Measurements from ENCODE around the gene PRKN.

The PRKN gene

DNA sequence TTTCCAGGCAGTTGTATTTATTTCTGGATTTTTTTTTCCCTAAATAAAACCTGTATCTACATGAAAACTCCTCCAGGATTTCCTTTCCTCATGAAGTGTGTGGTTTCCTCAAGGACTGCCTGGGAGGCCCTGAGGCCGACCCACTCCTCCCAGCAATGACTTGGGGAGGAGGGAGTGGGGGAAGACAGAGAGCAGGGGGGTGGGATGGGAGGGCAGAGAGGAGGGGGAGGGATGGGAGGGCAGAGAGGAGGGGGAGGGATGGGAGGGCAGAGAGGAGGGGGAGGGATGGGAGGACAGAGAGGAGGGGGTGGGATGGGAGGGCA lies 1291.9 kb downstream of the PRKN start:
- Histone ChIP-seq H3K9ac (ENCODE audit: low read depth, low read length) (no peak overlapping the region), H3K36me3 (ENCODE audit: insufficient read depth, low read length) (no peaks in the 10 kb centered on the region), H3K9me3 (ENCODE audit: control insufficient read depth, insufficient read depth, low read length) (no peaks in the 10 kb centered on the region), H3K4me1 (ENCODE audit: insufficient read depth, low read length) (peaks cover 12% of the 10 kb centered on the region; the same call in 1 of the 2 replicates)

GRCh38 chr6:161434921-161435747 lies 1292.4 kb downstream of the PRKN start:
- Histone ChIP-seq H3K36me3 (ENCODE audit: insufficient read depth, low read length) (no peaks in the 10 kb centered on the region), H3K9me3 (ENCODE audit: control insufficient read depth, insufficient read depth, low read length) (no peaks in the 10 kb centered on the region), H3K4me1 (ENCODE audit: insufficient read depth, low read length) (peaks cover 12% of the 10 kb centered on the region; the same call in 1 of the 2 replicates), H3K9ac (ENCODE audit: low read depth, low read length) (no peak overlapping the region)

- peaks cover 12% of the 10 kb centered on the region; the same call in 1 of the 2 replicates for H3K4me1 ChIP-seq (ENCODE audit: insufficient read depth, low read length)
- peaks cover 5% of the 10 kb centered on the region; the same call in 1 of the 2 replicates for H3K9me3 ChIP-seq (ENCODE audit: control insufficient read depth, insufficient read depth, low read length)
- H3K9ac ChIP-seq (ENCODE audit: low read depth, low read length): no peak overlapping the region
- no peaks in the 10 kb centered on the region for H3K36me3 ChIP-seq (ENCODE audit: insufficient read depth, low read length)
Measured at GRCh38 chr6:161434350-161434749, 1293.2 kb downstream of the PRKN start.

GRCh38 chr6:161432546-161432945 lies 1295.0 kb downstream of the PRKN start:
- H3K9me3 ChIP-seq (ENCODE audit: control insufficient read depth, insufficient read depth, low read length): peaks cover 5% of the 10 kb centered on the region; the same call in 1 of the 2 replicates
- H3K9ac ChIP-seq (ENCODE audit: low read depth, low read length): no peak overlapping the region
- H3K4me1 ChIP-seq (ENCODE audit: insufficient read depth, low read length): peaks cover 9% of the 10 kb centered on the region; the same call in 1 of the 2 replicates
- no peaks in the 10 kb centered on the region for H3K36me3 ChIP-seq (ENCODE audit: insufficient read depth, low read length)

DNA sequence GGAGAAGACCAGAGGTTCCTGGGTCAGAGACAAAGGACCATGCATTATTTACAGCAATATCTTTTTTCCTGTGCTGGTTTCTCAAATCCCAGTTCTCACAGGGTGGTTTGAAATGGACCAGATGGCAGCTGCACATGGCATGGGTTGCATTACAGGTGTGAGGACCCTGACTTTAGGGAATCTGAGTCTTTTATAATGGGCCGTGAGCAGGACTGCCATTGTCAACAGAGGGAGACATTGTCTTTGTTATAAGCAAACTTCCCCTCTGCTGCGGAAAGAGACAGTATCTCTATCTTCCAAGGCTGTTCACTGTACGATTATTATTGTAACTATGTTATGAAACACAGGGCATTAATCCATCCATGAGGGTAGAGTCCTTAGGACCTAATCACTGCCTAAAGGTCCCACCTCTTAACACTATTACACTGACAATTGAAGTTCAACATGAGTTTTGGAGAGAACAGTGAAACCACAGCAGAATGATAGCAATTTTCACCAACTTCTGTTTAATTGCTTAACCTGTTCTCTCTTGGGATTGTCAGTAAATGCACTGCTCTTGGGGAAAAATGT lies 1297.6 kb downstream of the PRKN start:
- Histone ChIP-seq H3K36me3 (ENCODE audit: insufficient read depth, low read length) (no peaks in the 10 kb centered on the region), H3K9ac (ENCODE audit: low read depth, low read length) (no peak overlapping the region), H3K4me1 (ENCODE audit: insufficient read depth, low read length) (peaks cover 6% of the 10 kb centered on the region; the same call in 1 of the 2 replicates), H3K9me3 (ENCODE audit: control insufficient read depth, insufficient read depth, low read length) (peaks cover 5% of the 10 kb centered on the region; the same call in 1 of the 2 replicates)

GRCh38 chr6:161424421-161424820 lies 1303.1 kb downstream of the PRKN start:
- no peaks in the 10 kb centered on the region for H3K36me3 ChIP-seq (ENCODE audit: insufficient read depth, low read length)
- H3K9ac ChIP-seq (ENCODE audit: low read depth, low read length): no peak overlapping the region
- no peaks in the 10 kb centered on the region for H3K4me1 ChIP-seq (ENCODE audit: insufficient read depth, low read length)
- H3K9me3 ChIP-seq (ENCODE audit: control insufficient read depth, insufficient read depth, low read length): no peaks in the 10 kb centered on the region

DNA sequence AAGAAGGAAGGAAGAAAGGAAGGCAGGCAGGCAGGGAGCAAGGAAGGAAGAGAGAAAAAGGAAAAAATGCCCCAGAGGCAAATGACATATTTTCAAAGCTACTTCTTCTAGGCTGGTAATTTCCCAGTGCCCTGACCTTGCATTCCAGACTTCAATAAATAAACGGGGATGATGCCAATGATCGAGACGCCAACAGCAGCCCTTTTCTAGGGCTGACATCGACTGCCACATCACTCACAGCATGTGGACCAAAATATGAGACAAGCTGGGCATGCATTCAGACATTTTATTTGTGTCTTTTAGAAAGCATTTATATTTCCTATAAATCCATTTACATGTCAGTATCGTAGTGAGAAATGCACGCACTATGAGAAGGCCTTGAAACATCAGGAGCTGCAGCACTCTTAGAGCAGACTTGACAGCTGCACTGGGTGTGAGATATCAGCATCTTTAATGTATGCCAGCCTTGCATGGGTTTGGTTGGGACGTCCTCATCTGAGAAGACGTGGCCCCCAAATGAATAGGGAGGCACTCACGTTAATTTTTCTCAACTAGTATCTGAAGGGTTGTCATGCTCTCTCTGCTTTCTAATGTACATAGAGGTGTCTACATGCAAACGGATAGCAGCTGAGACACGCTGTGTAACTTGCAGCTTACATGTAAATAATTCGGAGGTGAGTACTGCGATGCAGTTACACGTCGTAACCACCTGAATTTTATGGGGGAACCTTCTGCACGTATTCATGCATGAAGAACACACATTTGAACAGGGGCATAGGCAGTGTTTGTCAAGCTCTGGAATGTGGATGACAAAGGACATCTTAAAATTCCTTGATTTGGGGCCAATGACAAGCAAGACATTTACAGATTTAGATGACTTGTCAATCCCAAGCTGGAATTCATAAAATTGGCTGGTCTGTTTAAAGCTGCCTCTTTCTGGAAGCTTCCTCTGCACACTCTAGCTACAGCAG lies 1304.6 kb downstream of the PRKN start:
- Histone ChIP-seq H3K9me3 (ENCODE audit: control insufficient read depth, insufficient read depth, low read length) (no peaks in the 10 kb centered on the region), H3K9ac (ENCODE audit: low read depth, low read length) (no peak overlapping the region), H3K36me3 (ENCODE audit: insufficient read depth, low read length) (no peaks in the 10 kb centered on the region), H3K4me1 (ENCODE audit: insufficient read depth, low read length) (no peaks in the 10 kb centered on the region)

- no peaks in the 10 kb centered on the region for H3K36me3 ChIP-seq (ENCODE audit: insufficient read depth, low read length)
- H3K4me1 ChIP-seq (ENCODE audit: insufficient read depth, low read length): peaks cover 6% of the 10 kb centered on the region; the same call in 1 of the 2 replicates
- no peak overlapping the region for H3K9ac ChIP-seq (ENCODE audit: low read depth, low read length)
- no peaks in the 10 kb centered on the region for H3K9me3 ChIP-seq (ENCODE audit: control insufficient read depth, insufficient read depth, low read length)
Measured at GRCh38 chr6:161418463-161418945, 1309.1 kb downstream of the PRKN start.

- Histone ChIP-seq H3K9me3 (ENCODE audit: control insufficient read depth, insufficient read depth, low read length) (no peaks in the 10 kb centered on the region), H3K36me3 (ENCODE audit: insufficient read depth, low read length) (no peaks in the 10 kb centered on the region), H3K9ac (ENCODE audit: low read depth, low read length) (no peak overlapping the region), H3K4me1 (ENCODE audit: insufficient read depth, low read length) (peaks cover 6% of the 10 kb centered on the region; the same call in 1 of the 2 replicates)
Measured at GRCh38 chr6:161417717-161418462, 1309.7 kb downstream of the PRKN start.

- H3K9ac ChIP-seq (ENCODE audit: low read depth, low read length): no peak overlapping the region
- peaks cover 6% of the 10 kb centered on the region; the same call in 1 of the 2 replicates for H3K4me1 ChIP-seq (ENCODE audit: insufficient read depth, low read length)
- H3K36me3 ChIP-seq (ENCODE audit: insufficient read depth, low read length): no peaks in the 10 kb centered on the region
- no peaks in the 10 kb centered on the region for H3K9me3 ChIP-seq (ENCODE audit: control insufficient read depth, insufficient read depth, low read length)
Measured at GRCh38 chr6:161415302-161415855, 1312.2 kb downstream of the PRKN start.

- H3K9ac ChIP-seq (ENCODE audit: low read depth, low read length): no peak overlapping the region
- H3K36me3 ChIP-seq (ENCODE audit: insufficient read depth, low read length): no peaks in the 10 kb centered on the region
- H3K9me3 ChIP-seq (ENCODE audit: control insufficient read depth, insufficient read depth, low read length): no peaks in the 10 kb centered on the region
- peaks cover 6% of the 10 kb centered on the region; the same call in 1 of the 2 replicates for H3K4me1 ChIP-seq (ENCODE audit: insufficient read depth, low read length)
Measured at GRCh38 chr6:161414707-161415106, 1312.9 kb downstream of the PRKN start.

DNA sequence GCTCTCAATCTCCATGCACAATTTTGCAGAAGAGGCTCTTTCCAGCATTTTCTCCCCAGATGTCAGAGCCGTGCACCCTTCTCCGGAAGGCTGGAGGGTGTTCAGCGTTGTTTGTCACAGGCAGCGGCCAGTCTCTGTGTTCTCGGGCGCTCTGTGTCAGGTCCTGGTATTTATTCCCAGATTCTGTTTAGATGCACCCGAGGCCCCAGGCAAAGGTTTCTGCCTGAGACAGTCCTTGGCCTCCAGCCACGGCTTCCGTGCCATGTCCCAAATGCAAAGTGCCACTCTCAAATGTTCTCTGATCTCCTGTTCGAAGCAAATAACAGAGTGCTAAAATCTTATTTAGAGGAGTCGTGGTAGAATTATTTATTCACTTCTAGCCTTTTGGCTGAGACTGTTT lies 1313.4 kb downstream of the PRKN start:
- no peaks in the 10 kb centered on the region for H3K36me3 ChIP-seq (ENCODE audit: insufficient read depth, low read length)
- peaks cover 6% of the 10 kb centered on the region; the same call in 1 of the 2 replicates for H3K4me1 ChIP-seq (ENCODE audit: insufficient read depth, low read length)
- H3K9ac ChIP-seq (ENCODE audit: low read depth, low read length): no peak overlapping the region
- H3K9me3 ChIP-seq (ENCODE audit: control insufficient read depth, insufficient read depth, low read length): no peaks in the 10 kb centered on the region

GRCh38 chr6:161413355-161413771 lies 1314.2 kb downstream of the PRKN start:
- no peaks in the 10 kb centered on the region for H3K9me3 ChIP-seq (ENCODE audit: control insufficient read depth, insufficient read depth, low read length)
- no peaks in the 10 kb centered on the region for H3K36me3 ChIP-seq (ENCODE audit: insufficient read depth, low read length)
- no peak overlapping the region for H3K9ac ChIP-seq (ENCODE audit: low read depth, low read length)
- peaks cover 6% of the 10 kb centered on the region; the same call in 1 of the 2 replicates for H3K4me1 ChIP-seq (ENCODE audit: insufficient read depth, low read length)
